Activated naive CD4-positive, alpha-beta T cell treated with anti-CD3 and anti-CD28 coated beads, Interleukin-2, amount 50 U/mL, for 24 hours (primary cell): ENCODE results near the gene TOGARAM2.

Experiments
- H3K27ac Mint-ChIP-seq: one replicate; pipeline ENCODE4 v1.8.0; 2021; ENCODE audit warnings: mild to moderate bottlenecking, mixed read lengths
- H3K27me3 Mint-ChIP-seq: one replicate; pipeline ENCODE4 v1.8.0; 2021; ENCODE audit warnings: mixed read lengths
- H3K36me3 Mint-ChIP-seq: one replicate; pipeline ENCODE4 v1.8.0; 2021; ENCODE audit warnings: mixed read lengths
- H3K4me1 Mint-ChIP-seq: one replicate; pipeline ENCODE4 v1.8.0; 2021; ENCODE audit warnings: mixed read lengths
- H3K4me3 Mint-ChIP-seq: one replicate; pipeline ENCODE4 v1.8.0; 2021; ENCODE audit warnings: mild to moderate bottlenecking, mixed read lengths
- H3K9me3 Mint-ChIP-seq: one replicate; pipeline ENCODE4 v1.8.0; 2021; ENCODE audit warnings: mixed read lengths

Gene TOGARAM2

DNA sequence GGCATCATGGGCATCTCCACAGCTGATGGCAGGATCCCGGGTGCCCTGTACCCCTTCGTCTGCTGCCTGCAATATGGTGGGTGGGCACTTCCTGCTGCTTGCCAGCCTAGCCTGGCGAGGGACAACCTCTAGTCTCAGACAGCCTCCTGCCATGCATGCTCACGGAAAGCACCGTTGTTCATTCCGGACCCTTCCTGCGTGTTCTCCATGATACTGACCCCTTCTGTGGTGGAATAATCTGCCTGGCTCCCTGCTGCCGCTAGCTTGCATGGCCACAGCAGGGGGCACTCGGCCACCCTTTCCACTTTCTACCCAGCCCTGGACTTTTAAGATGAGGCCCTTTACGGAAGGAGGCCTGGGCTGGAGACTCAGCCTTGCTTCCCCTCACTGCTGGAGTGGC is 81.3 kb downstream of the TOGARAM2 start:
- Mint-ChIP-seq H3K27ac (no peak overlapping the region), H3K9me3 (no peaks in the 10 kb centered on the region), H3K4me3 (no peak overlapping the region), H3K36me3 (no peaks in the 10 kb centered on the region), H3K27me3 (no peaks in the 10 kb centered on the region), H3K4me1 (peaks cover 12% of the 10 kb centered on the region)

DNA sequence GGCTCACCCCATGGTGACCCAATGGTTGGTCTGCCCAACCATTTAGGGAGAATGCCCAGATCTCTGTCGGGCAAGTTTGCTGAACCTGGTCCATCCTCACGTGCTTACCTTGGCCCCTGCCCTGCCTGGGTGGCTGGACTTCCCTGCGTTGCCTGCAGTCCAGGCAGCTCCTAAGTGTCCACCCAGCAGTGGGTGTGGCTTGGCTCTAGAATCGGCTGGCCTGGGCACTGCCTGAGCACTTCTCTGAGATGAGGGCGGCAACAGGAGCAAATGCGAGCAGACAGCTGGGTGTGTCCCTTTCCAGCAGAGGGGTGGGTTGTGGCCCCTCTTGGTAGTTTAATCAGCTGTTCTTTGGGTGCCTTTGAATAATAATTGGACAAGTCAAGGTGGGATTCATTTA is 82.0 kb downstream of the TOGARAM2 start:
- Mint-ChIP-seq H3K9me3 (no peaks in the 10 kb centered on the region), H3K4me1 (peaks cover 12% of the 10 kb centered on the region), H3K27me3 (no peaks in the 10 kb centered on the region), H3K36me3 (no peaks in the 10 kb centered on the region), H3K27ac (no peak overlapping the region), H3K4me3 (no peak overlapping the region)

DNA sequence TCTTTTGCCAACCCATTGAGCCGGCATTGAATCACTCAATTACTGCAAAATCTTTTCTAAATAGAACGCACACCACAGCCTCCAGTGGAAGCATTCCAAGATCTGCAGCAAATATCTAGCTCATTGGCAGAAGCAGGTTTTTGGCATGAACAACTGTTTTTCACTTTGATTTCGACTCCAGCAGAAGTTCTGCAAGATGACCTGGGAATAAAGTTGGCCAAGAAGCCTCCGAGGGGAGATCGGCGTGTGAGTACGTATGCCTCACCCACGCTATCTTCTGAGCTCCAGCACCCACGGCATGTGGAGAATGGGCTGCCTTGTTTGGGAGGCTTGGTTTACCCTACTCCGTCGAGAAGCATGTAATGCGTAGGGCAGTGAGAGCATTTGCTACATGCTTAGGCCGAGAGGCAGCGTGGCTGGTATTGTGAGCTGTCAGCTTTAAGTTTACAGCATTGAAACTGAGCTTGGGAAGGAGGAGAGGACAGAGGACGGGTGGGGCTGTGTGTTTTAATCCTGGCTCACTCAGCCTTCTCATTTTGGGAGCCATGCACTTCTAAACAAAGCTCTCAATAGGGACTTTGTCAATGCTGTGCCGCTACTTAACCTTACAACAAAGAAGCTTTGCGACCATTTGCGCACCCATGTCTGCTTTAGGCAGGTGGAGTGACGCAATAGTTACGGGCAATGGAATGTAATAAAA is 82.7 kb downstream of the TOGARAM2 start:
- Mint-ChIP-seq H3K36me3 (no peaks in the 10 kb centered on the region), H3K4me1 (peaks cover 12% of the 10 kb centered on the region), H3K9me3 (no peaks in the 10 kb centered on the region), H3K4me3 (no peak overlapping the region), H3K27me3 (no peaks in the 10 kb centered on the region), H3K27ac (no peak overlapping the region)

DNA sequence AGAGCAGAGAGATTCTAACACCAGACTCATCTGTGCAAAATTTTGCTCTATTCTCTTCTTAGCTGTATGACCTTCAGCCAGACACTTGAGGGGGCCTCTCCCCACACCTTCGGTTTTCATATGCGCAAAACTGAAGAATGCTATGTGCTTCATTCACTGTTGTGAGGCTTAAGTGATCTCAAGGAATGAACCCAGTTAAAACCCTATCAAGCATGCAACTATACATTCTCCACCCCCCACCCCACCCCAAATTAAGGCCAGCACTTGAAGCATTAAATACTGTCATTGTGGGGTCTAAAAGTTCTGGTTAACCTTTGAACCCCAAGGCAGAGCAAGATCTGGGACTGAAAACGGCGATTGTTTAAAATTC is 83.2 kb downstream of the TOGARAM2 start:
- Mint-ChIP-seq H3K27me3 (no peaks in the 10 kb centered on the region), H3K4me1 (peaks cover 11% of the 10 kb centered on the region), H3K36me3 (no peaks in the 10 kb centered on the region), H3K9me3 (no peaks in the 10 kb centered on the region), H3K27ac (no peak overlapping the region), H3K4me3 (no peak overlapping the region)

DNA sequence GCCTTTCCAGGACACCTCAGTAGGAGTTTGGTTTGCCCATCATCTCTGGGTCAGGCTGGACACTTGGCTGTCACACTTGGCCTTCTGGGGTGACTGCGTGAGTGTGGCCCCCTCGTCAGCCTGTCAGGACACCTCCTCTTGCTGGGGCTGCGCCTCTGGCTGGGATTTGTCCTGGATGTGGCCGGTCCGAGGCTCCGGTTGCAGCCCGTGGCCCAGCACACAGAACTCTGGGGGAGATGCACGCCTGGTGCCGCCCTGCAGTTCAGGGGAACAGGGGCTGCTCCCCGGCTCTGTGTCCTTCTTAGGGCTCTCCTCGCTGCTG is 83.6 kb downstream of the TOGARAM2 start:
- Mint-ChIP-seq H3K27ac (no peak overlapping the region), H3K27me3 (no peaks in the 10 kb centered on the region), H3K36me3 (no peaks in the 10 kb centered on the region), H3K4me1 (peaks cover 8% of the 10 kb centered on the region), H3K9me3 (no peaks in the 10 kb centered on the region), H3K4me3 (no peak overlapping the region)

DNA sequence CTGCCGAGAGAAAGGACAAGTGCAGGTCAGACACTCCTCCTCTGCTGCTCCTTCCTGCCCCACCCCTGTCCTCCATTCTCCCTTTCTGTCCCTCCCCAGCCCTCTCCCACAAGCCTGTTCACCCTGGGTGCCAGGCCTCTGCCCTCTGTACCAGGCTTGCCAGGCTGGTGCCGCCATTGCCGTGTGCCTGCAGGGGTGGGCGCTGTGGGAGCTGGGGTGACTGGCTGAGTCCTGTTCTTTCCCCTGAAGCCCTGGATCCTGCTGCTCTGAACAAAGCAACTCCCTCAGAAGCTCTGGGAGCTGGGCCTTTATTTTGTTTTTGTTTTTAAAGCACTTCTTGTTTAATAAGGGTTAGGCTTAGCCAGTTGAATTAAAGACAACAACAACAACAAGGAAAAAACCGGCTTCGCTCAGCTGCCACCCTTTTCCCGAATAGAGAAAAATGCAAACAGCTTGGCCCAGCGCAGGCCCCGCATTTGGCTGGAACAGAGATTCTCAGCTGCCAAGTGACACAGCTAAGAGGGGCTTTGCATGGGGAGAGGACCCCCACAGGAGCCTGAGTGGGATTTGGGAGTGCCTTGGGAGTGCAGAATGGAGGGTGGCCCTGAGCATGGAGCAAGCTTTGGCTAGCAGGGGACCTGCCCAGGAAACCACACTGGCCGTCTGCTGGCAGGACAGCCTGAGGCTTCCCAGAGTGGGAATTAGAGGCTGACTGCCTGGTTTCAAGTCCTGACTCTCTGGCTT is 84.1 kb downstream of the TOGARAM2 start:
- H3K4me3 Mint-ChIP-seq, result no peak overlapping the region
- H3K4me1 Mint-ChIP-seq, result peaks cover 2% of the 10 kb centered on the region
- no peaks in the 10 kb centered on the region for H3K9me3 Mint-ChIP-seq
- H3K27ac Mint-ChIP-seq, result no peak overlapping the region
- no peaks in the 10 kb centered on the region for H3K36me3 Mint-ChIP-seq
- no peaks in the 10 kb centered on the region for H3K27me3 Mint-ChIP-seq

DNA sequence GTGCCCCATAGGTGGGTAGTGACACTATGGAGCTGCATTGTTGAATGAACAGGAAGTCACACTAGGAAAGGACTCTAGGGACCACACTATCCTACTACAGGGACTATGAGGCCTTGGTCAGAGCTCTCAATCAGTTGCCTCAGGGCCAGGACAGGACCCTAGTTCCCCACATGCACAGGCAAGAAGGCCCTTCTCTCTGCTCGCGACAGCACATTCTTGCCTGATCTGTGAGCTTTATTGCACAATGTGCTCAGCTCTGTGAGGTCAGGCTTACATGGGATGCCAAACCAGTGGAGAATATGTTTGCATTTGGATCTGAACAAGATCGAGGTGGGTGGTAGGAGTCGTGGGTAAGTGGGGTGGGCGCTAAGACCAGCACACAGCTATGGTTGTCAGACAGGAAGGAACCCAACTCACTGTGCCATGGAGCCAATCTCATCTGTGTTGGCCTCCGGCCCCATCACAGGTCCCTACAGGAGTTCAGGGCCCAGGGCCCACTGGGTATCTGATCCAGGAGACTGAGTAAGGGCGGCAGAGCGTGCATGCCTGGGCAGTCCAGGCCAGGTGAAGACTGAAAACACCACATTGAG is 85.3 kb downstream of the TOGARAM2 start:
- no peak overlapping the region for H3K27ac Mint-ChIP-seq
- no peaks in the 10 kb centered on the region for H3K36me3 Mint-ChIP-seq
- H3K9me3 Mint-ChIP-seq, result no peaks in the 10 kb centered on the region
- no peaks in the 10 kb centered on the region for H3K4me1 Mint-ChIP-seq
- H3K4me3 Mint-ChIP-seq, result no peak overlapping the region
- no peaks in the 10 kb centered on the region for H3K27me3 Mint-ChIP-seq

DNA sequence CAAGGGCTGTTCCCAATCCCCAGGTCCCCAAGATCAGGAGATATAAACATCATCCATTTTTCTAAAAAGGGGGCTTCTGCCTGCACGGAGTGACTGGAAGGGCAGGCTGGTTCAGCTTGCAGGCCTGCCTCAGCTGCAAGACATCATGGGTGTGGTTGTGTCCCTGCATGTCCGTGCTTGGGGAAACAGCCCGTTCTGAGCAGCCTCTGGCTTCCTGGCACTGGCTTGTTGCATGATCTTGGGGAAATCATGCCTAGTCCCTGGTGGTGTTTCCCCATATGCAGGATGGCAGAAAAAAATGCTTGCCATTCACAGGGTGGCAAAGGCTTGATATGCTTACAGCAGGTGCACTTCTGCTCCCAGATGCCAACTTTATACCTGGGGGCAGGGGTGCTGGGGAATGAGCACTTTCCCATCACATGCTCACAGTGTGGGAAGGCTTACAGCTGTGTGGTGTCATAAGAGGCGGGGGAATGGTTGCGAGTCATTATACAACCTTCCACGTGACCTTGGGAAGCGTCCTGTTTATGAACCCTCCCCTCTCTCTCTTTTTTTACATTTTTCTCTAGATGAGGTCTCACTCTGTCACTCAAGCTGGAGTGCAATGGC is 86.0 kb downstream of the TOGARAM2 start:
- Mint-ChIP-seq H3K4me3 (no peak overlapping the region), H3K27ac (no peak overlapping the region), H3K36me3 (no peaks in the 10 kb centered on the region), H3K4me1 (no peaks in the 10 kb centered on the region), H3K27me3 (no peaks in the 10 kb centered on the region), H3K9me3 (no peaks in the 10 kb centered on the region)

DNA sequence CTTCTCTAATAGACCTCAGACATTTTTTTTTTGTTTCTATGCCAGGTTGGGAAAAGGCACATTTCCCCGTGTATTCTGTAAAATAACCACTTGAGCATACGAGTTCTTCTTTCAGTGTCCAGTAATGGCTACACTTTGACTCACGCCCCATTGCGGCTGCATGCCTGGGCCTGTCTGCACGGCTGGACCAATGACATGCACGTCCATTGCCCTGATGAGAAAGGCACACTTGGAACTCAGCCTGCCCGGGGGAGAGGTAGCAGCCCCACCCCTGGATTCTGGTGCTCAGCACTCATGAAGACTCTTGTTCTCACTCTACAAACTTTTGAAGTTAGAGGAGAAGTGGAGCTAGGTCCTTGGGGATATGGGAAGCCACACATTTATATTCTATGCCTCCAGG is 87.4 kb downstream of the TOGARAM2 start:
- no peaks in the 10 kb centered on the region for H3K27me3 Mint-ChIP-seq
- no peaks in the 10 kb centered on the region for H3K9me3 Mint-ChIP-seq
- H3K4me1 Mint-ChIP-seq, result no peaks in the 10 kb centered on the region
- H3K36me3 Mint-ChIP-seq, result no peaks in the 10 kb centered on the region
- H3K4me3 Mint-ChIP-seq, result no peak overlapping the region
- no peak overlapping the region for H3K27ac Mint-ChIP-seq

DNA sequence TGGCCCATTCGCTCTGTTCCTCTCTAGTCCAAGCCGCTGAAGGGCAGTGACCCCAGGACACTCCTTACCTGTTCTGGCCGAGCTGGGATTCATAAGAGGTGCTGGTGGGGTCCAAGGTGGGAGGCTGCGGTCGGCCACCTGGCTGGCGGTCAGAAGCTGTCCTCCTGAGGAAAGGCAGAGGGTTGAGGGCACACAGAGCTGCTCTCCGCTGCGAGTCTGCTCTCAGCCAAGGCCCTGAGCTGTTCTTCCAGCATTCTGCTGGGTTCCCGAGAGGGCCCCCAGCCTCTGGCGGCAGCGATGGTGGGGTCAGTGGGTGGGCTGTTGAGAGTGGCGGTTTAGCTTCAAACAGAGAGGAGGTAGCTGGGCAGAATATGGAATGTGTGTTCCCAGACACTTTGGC is 89.4 kb downstream of the TOGARAM2 start:
- H3K27me3 Mint-ChIP-seq, result no peaks in the 10 kb centered on the region
- no peak overlapping the region for H3K4me3 Mint-ChIP-seq
- no peaks in the 10 kb centered on the region for H3K36me3 Mint-ChIP-seq
- no peaks in the 10 kb centered on the region for H3K9me3 Mint-ChIP-seq
- no peak overlapping the region for H3K27ac Mint-ChIP-seq
- no peaks in the 10 kb centered on the region for H3K4me1 Mint-ChIP-seq

DNA sequence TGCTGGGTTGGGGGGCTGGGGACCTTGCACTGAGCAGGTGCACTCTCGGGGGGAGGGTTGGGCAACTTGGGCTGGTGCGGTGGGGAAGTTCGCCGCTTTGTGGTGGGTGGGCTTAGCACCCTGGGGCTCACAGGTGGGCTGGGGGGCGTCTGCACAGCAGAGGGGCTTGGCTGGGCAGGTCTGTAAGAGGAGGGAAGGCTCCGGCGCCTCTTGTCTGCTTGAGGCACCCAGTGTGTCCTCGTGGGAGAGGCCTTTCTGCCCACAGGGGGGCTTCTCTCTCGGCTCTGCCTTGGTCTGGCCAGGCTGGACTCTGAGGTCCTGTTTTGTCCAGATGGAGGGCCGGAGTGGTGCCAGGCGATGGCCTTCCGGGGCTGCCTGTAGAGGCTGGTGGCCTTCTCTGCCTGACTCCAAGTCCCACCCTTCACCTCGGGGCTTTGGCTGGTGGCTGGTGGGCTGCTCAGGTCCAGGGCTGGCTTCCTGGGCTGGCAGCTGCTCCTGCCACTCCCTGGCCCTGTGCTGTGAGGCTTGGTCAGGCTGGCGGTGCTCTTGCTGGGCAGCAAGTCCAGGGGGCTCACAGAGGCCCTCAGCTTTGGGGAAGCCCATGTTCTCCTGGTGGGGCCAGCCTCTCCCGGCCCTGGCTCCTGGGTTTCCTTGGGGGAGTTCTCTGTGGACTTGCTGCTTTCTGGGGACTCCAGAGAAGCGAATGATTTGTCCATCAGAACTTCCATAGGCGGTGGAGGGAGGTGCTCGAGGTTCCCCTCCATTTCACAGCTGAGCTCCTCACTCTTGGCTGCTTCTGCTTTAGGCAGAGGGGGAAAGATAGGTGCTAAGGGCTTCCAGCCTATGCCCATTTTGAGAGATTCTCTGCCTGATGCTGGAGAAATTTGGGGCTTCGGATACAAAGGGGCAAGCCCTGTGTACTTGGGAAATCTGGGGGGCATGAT is 90.2 kb downstream of the TOGARAM2 start:
- Mint-ChIP-seq H3K4me3 (no peak overlapping the region), H3K27ac (no peak overlapping the region), H3K9me3 (no peaks in the 10 kb centered on the region), H3K36me3 (no peaks in the 10 kb centered on the region), H3K27me3 (no peaks in the 10 kb centered on the region), H3K4me1 (no peaks in the 10 kb centered on the region)

DNA sequence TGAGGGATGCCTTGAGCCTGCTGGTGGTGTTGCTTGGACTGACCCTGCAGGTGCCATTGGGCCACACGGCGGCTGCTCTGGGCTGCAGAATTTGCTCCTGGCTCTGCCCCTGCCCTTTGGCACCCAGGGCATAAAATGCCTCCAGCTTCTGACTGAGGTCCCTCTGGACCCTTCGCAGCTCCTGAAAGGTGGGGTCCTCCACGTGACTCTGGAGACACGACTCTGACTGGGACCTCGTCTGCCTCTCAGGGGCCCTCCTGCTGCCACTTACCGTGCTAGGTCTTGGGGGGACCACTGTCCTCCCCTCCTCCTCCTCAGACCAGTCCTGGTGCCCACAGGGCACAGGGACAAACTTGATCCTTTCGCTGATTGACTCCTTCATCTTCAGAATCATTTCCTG is 91.2 kb downstream of the TOGARAM2 start:
- Mint-ChIP-seq H3K27ac (no peak overlapping the region), H3K4me1 (no peaks in the 10 kb centered on the region), H3K9me3 (no peaks in the 10 kb centered on the region), H3K36me3 (no peaks in the 10 kb centered on the region), H3K4me3 (no peak overlapping the region), H3K27me3 (no peaks in the 10 kb centered on the region)

DNA sequence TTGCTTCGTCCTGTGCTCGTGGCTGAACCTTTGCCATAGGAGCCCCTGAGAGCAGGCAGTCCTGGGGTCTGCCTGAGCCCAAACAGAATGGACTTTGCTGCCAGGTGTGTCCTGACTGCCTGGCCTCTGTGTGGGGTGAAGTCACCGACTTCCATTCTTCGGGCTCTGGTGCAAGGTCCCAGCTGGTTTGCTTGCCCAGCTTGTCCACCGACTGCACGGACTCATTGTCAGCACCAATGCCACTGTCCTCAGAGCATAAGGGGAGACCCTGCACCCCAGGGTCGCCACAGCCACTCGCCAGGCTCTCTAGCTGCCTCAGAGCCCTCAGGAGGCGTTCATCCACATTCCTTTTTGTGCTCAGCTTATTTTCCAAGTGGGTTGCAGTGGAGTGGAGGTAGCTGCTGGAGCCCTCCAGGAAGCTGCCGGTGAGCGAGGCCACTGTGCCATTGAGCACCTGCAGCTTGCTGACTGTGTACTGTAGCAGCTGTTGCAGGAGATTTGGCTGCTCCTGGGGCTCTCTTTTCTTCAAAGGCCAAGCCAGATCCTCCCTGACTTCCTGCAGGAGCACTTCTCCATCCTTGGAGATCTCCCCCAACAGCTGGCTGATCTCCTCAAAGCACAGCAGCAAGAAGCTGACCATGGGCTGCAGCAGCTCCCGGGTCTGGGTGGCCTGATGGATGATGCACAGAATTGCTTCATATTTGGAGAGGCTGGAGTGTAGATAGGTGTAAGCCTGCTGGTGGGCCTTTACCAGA is 92.0 kb downstream of the TOGARAM2 start:
- no peak overlapping the region for H3K4me3 Mint-ChIP-seq
- H3K27ac Mint-ChIP-seq, result no peak overlapping the region
- no peaks in the 10 kb centered on the region for H3K36me3 Mint-ChIP-seq
- no peaks in the 10 kb centered on the region for H3K4me1 Mint-ChIP-seq
- peaks cover 5% of the 10 kb centered on the region for H3K9me3 Mint-ChIP-seq
- H3K27me3 Mint-ChIP-seq, result no peaks in the 10 kb centered on the region

DNA sequence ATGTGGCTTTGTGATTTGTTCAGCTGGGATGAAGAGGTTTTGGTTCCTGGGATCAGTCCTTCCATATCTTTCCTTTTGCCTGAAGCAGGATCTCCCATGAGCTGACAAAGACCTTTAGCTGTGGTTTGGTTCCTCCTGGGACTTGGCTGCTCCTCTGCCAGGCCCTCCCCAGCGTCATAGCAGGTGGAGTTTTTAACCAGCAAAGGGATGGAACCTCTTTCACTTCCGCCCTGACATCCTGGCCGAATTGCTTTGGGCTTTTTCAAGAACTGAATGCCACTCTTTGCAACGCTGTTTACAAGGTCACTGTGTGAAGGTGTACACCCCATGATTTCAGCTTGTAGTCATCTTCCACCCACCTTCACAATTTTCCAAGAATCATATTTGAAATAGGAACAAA is 92.8 kb downstream of the TOGARAM2 start:
- Mint-ChIP-seq H3K36me3 (no peaks in the 10 kb centered on the region), H3K27ac (no peak overlapping the region), H3K4me3 (no peak overlapping the region)

DNA sequence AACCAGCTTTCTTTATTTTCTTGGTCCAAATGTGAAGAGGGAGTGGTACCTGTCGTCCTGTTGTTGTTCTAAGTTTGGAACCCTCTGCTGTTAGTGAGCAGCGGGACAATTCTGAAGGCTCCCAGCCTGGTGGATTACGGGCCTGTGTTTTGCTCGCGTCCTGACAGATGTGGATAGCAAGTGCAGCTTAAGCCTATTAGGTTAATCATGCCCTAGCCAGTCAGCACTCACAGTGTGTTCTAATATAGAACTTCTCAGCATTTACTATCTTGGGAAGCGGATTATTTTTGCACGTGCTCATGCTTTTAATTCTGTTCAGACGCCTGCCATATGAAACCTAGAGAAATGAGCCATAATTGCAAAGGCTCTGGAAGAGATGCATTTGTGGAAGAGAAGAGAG is 93.3 kb downstream of the TOGARAM2 start, which contains the start of gene PCARE:
PCARE (minus strand) TSS at position 113 of the 400 bp plus-strand sequence. CDS start 262 bp downstream, outside the sequence.
- Mint-ChIP-seq H3K4me3 (no peak within 1 kb of the TSS), H3K27me3 (no peaks in the 10 kb centered on the region), H3K4me1 (no peaks in the 10 kb centered on the region), H3K27ac (no peak within 1 kb of the TSS), H3K9me3 (peaks cover 5% of the 10 kb centered on the region), H3K36me3 (no peaks in the 10 kb centered on the region)

More for the DNA sequence above, 92.8 kb downstream of the TOGARAM2 start:
- Mint-ChIP-seq H3K4me1 (no peaks in the 10 kb centered on the region), H3K9me3 (peaks cover 5% of the 10 kb centered on the region), H3K27me3 (no peaks in the 10 kb centered on the region)
